MG63 (cell line): ENCODE data around the gene RSPO1. TPM values are rescaled to one million over a fixed set of nuclear protein-coding genes. Genes with fewer than 3 reads are reported as not detected.
"Not testable (repeated sequence)": the region's sequence is repeated elsewhere in the genome, so short reads cannot be mapped to it uniquely, and the experiment has no call there.

Source experiments
- DNase-seq: peaks from one replicate; pipeline ENCODE4 v3.0.0-alpha.2; 2020
- H3K27me3 ChIP-seq: fragments of 250-450 bp; sonication (Bioruptor Pico); 2 replicates; pipeline ENCODE4 v1.5.1; 2020; ENCODE audit warnings: mild to moderate bottlenecking, moderate library complexity
- H3K36me3 ChIP-seq: fragments of 250-450 bp; sonication (Bioruptor Pico); 2 replicates; pipeline ENCODE4 v1.5.1; 2020; ENCODE audit warnings: mild to moderate bottlenecking, moderate library complexity
- H3K4me3 ChIP-seq: fragments of 250-450 bp; sonication (Bioruptor Pico); 2 replicates; pipeline ENCODE4 v1.5.1; 2020; ENCODE audit warnings: mild to moderate bottlenecking, moderate library complexity
- H3K9me3 ChIP-seq: fragments of 250-450 bp; sonication (Bioruptor Pico); 2 replicates; pipeline ENCODE4 v1.5.1; 2020; ENCODE audit warnings: mild to moderate bottlenecking, moderate library complexity
- total RNA-seq: library from RNA; depleted of rRNA; stranded (reverse); fragments of >200 nt; shearing (Covaris generic); gene quantifications from 2 replicates; pipeline ENCODE4 v1.2.3, GENCODE V29; 2014; ENCODE audit warnings: low replicate concordance; rRNA removed

RSPO1 gene
- total RNA-seq, result not detected in 2 replicates

GRCh38 chr1:37634244-37634991, at the start of gene RSPO1:
TSS of gene RSPO1 (minus strand) at chr1:37634892. CDS start at chr1:37629661, 5,231 bp downstream.
- Histone ChIP-seq H3K9me3 (no peaks in the 10 kb centered on the region), H3K4me3 (no peak within 1 kb of the TSS; the same call in 1 of the 2 replicates), H3K27me3 (peaks cover 48% of the 10 kb centered on the region), H3K36me3 (no peaks in the 10 kb centered on the region)
- peak; percentile 26 for DNase-seq

- DNase-seq, H3K9me3 ChIP-seq, H3K4me3 ChIP-seq, H3K27me3 ChIP-seq: not testable (repeated sequence)
- peaks cover 57% of the 10 kb centered on the region for H3K36me3 ChIP-seq
Observed at GRCh38 chr1:37684182-37684581, 49.5 kb upstream of the RSPO1 start.

DNA sequence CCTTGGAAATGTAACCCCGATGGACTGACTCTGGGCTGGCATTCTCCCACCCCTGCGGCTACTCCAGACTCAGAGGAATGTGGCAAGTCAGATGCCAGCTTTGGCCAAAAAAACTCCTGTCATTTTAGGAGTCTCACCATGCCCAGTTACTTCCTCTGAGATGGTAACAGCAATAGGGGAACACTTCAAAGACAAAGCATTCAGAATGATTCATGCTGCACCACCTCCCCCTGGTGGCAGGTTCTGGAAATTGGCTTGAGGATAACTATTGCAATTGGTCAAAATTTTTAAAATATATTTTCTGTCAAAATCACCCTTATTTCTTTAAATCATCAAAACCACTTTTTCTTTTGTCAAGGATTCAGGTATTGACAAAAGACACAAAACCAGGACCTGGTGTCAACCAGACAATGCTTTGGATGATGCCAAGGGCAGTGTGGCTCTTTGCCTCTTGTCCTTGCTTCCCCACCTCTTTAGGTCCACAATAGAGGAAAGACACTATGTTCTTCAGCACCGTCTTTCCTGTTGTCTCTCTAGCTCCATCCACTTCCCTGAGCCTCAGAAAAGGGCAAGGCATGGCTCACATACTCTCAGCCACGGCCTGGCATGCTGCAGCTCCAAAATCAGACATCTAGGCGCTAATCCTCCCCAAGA, 47.8 kb upstream of the RSPO1 start:
- DNase-seq, result peak; percentile 50
- H3K4me3 ChIP-seq, result no peak overlapping the region
- no peaks in the 10 kb centered on the region for H3K27me3 ChIP-seq
- H3K9me3 ChIP-seq, result no peaks in the 10 kb centered on the region
- H3K36me3 ChIP-seq, result peaks cover 42% of the 10 kb centered on the region

GRCh38 chr1:37680933-37681332, 46.2 kb upstream of the RSPO1 start:
- no peak for DNase-seq
- H3K4me3 ChIP-seq, result no peak overlapping the region
- no peaks in the 10 kb centered on the region for H3K9me3 ChIP-seq
- H3K27me3 ChIP-seq, result no peaks in the 10 kb centered on the region
- peaks cover 34% of the 10 kb centered on the region for H3K36me3 ChIP-seq

DNA sequence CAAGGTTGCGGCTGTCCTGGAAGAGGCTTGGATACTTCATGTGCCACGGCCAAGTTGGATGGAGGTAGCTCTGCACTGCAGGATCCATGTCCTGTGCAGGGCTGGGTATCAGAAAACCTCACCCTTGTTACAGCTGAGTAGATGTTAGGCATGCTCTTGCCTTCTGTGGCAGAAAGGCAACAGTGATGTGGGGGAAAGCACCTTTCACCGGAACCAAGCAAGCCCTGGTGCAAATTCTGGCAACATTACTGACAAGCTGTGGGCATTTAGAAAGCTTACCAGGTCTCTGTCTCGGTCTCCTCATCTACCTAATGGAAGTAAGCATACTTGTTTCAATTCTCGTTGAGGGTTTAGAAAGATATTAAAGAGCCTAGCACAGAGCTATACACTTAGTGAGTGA, 43.1 kb upstream of the RSPO1 start:
- no peak for DNase-seq
- Histone ChIP-seq H3K4me3 (no peak overlapping the region), H3K27me3 (no peaks in the 10 kb centered on the region)

GRCh38 chr1:37677143-37677439, 42.4 kb upstream of the RSPO1 start:
- no peaks in the 10 kb centered on the region for H3K9me3 ChIP-seq
- peaks cover 13% of the 10 kb centered on the region for H3K36me3 ChIP-seq
- H3K27me3 ChIP-seq, result no peaks in the 10 kb centered on the region
- no peak for DNase-seq
- no peak overlapping the region for H3K4me3 ChIP-seq

More for the DNA sequence above, 43.1 kb upstream of the RSPO1 start:
- no peaks in the 10 kb centered on the region for H3K9me3 ChIP-seq
- H3K36me3 ChIP-seq, result peaks cover 18% of the 10 kb centered on the region

GRCh38 chr1:37676281-37677142, 41.8 kb upstream of the RSPO1 start:
- Histone ChIP-seq H3K4me3 (no peak overlapping the region), H3K9me3 (no peaks in the 10 kb centered on the region), H3K27me3 (no peaks in the 10 kb centered on the region), H3K36me3 (peaks cover 7% of the 10 kb centered on the region)
- DNase-seq, result no peak

DNA sequence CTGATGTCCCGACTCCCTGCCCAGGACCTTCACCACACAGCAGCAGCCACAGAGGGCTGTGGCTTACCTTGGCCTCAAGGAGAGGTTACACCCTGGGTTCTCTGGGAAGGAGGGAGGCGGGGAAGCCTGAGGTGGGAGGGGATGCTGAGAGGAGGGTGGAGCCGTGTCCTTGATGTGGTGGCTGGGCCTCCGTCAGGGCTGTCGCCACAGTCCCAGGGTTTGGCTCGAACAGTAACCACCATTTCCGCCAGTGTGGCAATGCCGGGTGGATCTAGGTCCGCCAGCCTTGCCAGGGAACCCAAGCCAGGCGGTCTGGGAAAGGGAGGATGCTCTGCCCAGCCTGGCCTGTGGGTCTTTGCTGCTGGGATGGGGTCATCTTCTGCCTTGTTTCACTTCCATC, 39.2 kb upstream of the RSPO1 start:
- H3K27me3 ChIP-seq, result no peaks in the 10 kb centered on the region
- DNase-seq, result no peak
- no peaks in the 10 kb centered on the region for H3K9me3 ChIP-seq
- no peaks in the 10 kb centered on the region for H3K36me3 ChIP-seq
- no peak overlapping the region for H3K4me3 ChIP-seq

DNA sequence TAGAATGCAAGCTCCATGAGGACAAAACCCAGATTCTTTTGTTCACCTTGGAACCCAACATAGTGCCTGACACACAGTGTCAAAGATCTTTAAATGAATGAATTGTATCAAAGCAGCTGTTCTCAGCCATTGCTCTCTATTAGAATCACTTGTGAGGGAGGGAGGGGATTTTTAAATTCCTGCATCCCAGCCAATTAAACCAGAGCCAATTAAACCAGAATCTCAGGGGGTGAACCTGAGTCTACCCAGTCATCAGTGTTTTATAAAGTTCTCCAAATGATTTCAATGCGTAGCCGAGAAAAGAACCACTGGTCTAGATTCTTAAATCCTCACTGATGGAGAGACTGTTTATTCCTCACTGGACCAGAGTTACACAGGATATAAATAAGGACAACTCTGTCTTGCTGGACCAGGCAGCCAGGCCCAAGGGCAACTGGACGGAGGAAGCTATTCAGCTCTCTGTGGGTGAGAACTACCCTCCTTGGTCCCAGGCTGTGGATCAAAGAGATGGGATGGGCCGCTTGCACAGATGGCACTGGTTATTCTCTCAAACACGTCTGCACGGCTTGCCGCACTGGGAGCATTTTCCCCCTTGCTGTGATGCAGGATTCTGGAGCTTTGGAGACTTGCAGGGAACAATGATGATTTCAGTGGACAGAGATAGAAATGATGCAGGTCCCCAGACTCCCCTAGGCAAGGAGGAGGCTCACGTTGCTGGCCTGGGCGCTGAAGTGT, 37.6 kb upstream of the RSPO1 start:
- H3K36me3 ChIP-seq, result no peaks in the 10 kb centered on the region
- no peak overlapping the region for H3K4me3 ChIP-seq
- H3K27me3 ChIP-seq, result no peaks in the 10 kb centered on the region
- no peak for DNase-seq
- no peaks in the 10 kb centered on the region for H3K9me3 ChIP-seq

- no peaks in the 10 kb centered on the region for H3K27me3 ChIP-seq
Observed at GRCh38 chr1:37671261-37671660, 36.6 kb upstream of the RSPO1 start.

GRCh38 chr1:37670133-37670532, 35.4 kb upstream of the RSPO1 start:
- H3K36me3 ChIP-seq, result no peaks in the 10 kb centered on the region
- H3K9me3 ChIP-seq, result no peaks in the 10 kb centered on the region
- H3K4me3 ChIP-seq, result no peak overlapping the region
- DNase-seq, result no peak
- H3K27me3 ChIP-seq, result no peaks in the 10 kb centered on the region

More at GRCh38 chr1:37671261-37671660, 36.6 kb upstream of the RSPO1 start:
- no peak overlapping the region for H3K4me3 ChIP-seq
- H3K36me3 ChIP-seq, result no peaks in the 10 kb centered on the region
- H3K9me3 ChIP-seq, result no peaks in the 10 kb centered on the region
- DNase-seq, result no peak

- Histone ChIP-seq H3K36me3 (no peaks in the 10 kb centered on the region), H3K27me3 (no peaks in the 10 kb centered on the region), H3K4me3 (no peak overlapping the region), H3K9me3 (no peaks in the 10 kb centered on the region)
- DNase-seq, result no peak
Observed at GRCh38 chr1:37667023-37667671, 32.5 kb upstream of the RSPO1 start.

GRCh38 chr1:37666241-37666867, 31.7 kb upstream of the RSPO1 start:
- Histone ChIP-seq H3K27me3 (no peaks in the 10 kb centered on the region), H3K9me3 (no peaks in the 10 kb centered on the region), H3K36me3 (no peaks in the 10 kb centered on the region), H3K4me3 (no peak overlapping the region)
- no peak for DNase-seq

DNA sequence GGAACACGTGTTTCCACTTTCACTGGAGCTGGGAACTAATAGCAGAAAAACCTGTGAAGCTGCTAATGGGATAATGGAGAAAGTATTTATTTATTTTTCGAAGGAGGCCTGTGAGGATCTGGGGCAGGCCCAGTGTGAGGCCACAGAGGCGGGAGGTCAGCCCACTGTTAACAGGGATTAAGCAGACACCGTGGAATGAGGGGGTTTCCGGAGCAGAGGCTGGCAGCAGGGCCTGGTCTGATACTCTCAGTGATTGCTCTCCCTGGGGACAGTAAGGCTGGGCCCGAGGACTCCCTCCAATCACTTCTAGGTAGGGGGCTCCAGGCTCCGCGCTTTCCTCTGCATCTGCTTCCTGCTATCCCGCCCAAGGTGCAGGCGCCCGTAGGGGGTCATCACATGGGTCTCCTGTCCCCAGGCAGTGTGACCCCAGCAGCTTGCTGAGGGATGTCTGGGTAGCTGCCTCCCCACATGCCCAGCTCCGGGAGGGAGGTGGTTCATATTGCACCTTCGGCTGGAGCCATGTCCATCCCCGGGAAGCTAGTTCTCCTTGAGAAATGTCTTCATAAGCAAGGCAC, 28.8 kb upstream of the RSPO1 start:
- no peaks in the 10 kb centered on the region for H3K9me3 ChIP-seq
- H3K27me3 ChIP-seq, result no peaks in the 10 kb centered on the region
- DNase-seq, result no peak
- H3K36me3 ChIP-seq, result no peaks in the 10 kb centered on the region
- H3K4me3 ChIP-seq, result no peak overlapping the region

- Histone ChIP-seq H3K36me3 (no peaks in the 10 kb centered on the region), H3K9me3 (no peaks in the 10 kb centered on the region), H3K4me3 (no peak overlapping the region), H3K27me3 (no peaks in the 10 kb centered on the region)
- no peak for DNase-seq
Observed at GRCh38 chr1:37662031-37662755, 27.5 kb upstream of the RSPO1 start.
